ENCODE measurements around the gene PLA2G4A.

The PLA2G4A gene

GRCh38 chr1:186792870-186793581 is 35.7 kb upstream of the PLA2G4A start:
- no peak overlapping the region for H3K4me3 ChIP-seq (ENCODE audit: low read depth, low read length)
- no peak for TF ChIP-seq CTCF (IDR thresholded peaks at IDR 0.05; ENCODE audit: low read depth, low read length)

GRCh38 chr1:186793582-186793927 is 35.2 kb upstream of the PLA2G4A start:
- H3K4me3 ChIP-seq (ENCODE audit: low read depth, low read length): no peak overlapping the region
- TF ChIP-seq CTCF (IDR thresholded peaks at IDR 0.05; ENCODE audit: low read depth, low read length): no peak

GRCh38 chr1:186798960-186799688 is 29.6 kb upstream of the PLA2G4A start:
- H3K4me3 ChIP-seq (ENCODE audit: low read depth, low read length): no peak overlapping the region
- TF ChIP-seq CTCF (IDR thresholded peaks at IDR 0.05; ENCODE audit: low read depth, low read length): no peak

- no peak overlapping the region for H3K4me3 ChIP-seq (ENCODE audit: low read depth, low read length)
- no peak for TF ChIP-seq CTCF (IDR thresholded peaks at IDR 0.05; ENCODE audit: low read depth, low read length)
Measured at GRCh38 chr1:186799689-186800054, 29.1 kb upstream of the PLA2G4A start.

- no peak for TF ChIP-seq CTCF (IDR thresholded peaks at IDR 0.05; ENCODE audit: low read depth, low read length)
- no peak overlapping the region for H3K4me3 ChIP-seq (ENCODE audit: low read depth, low read length)
Measured at GRCh38 chr1:186802388-186802787, 26.4 kb upstream of the PLA2G4A start.

GRCh38 chr1:186804679-186805078 is 24.1 kb upstream of the PLA2G4A start:
- H3K4me3 ChIP-seq (ENCODE audit: low read depth, low read length): no peak overlapping the region
- no peak for TF ChIP-seq CTCF (IDR thresholded peaks at IDR 0.05; ENCODE audit: low read depth, low read length)

GRCh38 chr1:186806477-186806876 is 22.3 kb upstream of the PLA2G4A start:
- TF ChIP-seq CTCF (IDR thresholded peaks at IDR 0.05; ENCODE audit: low read depth, low read length): no peak
- no peak overlapping the region for H3K4me3 ChIP-seq (ENCODE audit: low read depth, low read length)

All from WI38 (cell line).